Measurements from ENCODE around the gene APH1B. TPM values are rescaled to one million over a fixed set of nuclear protein-coding genes. Genes with fewer than 3 reads are reported as not detected.

The APH1B gene
- total RNA-seq, 1 experiment from 2014 or later: 14.0 TPM

DNA sequence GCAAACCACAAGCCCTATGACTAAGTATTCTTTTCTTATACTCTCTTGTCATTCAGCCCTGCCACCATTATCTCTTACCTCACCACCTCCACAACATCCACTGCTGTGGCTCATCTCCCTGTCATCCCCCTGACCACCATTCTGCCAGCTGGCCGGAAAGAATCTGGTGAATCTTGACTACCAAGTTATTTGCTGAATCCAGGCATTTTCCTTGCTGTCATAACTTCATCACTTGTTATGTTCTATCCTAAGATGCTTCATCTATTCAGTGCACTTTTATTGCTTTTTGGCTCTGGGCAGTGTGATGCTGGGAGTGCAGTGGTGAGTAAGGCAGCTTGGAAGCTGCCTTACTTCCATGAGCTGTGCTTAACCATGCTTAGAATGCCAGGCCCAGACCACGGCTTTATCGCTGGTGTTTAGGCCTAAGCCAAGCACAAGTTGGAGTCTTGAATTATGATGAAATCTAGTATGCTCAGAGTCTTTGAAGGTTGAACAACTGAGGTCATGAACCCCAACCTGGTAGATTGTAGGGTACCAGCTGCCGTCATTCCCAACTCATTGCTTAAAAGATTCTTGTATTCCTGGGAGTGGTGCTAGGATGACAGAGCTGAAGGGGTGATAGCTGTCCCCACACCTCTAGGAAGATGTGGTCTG is 27.0 kb upstream of the APH1B start:
- DNase-seq (ENCODE audit: low read depth, low spot score) (no peak), ATAC-seq (no peak)
- ChIA-PET POLR2A (no interaction called here), CTCF (no interaction called here)
- H3K27ac ChIP-seq (ENCODE audit: low read length): no peak overlapping the region
- no peaks in the 10 kb centered on the region for H3K27me3 ChIP-seq (ENCODE audit: control insufficient read depth, insufficient read depth, low read length)
- no peaks in the 10 kb centered on the region for H3K36me3 ChIP-seq (ENCODE audit: control insufficient read depth, insufficient read depth, low read length)
- in situ Hi-C loops (cut with HindIII; ENCODE audit: low pct_unique_long_range_greater_than_20kb, low sequenced_read_pairs): no loop called here
- H3K4me3 ChIP-seq (ENCODE audit: low read depth in 2 of 2, low read length in 2 of 2): no peak overlapping the region
- H3K9me3 ChIP-seq (ENCODE audit: control insufficient read depth, insufficient read depth, low read depth, low read length): no peaks in the 10 kb centered on the region
- BruUV-seq (replicated peaks): no TSS peak
- intact Hi-C loops (cut with micrococcal nuclease; ENCODE audit: unreplicated experiment): no loop called here
- TF ChIP-seq POLR2AphosphoS5 (IDR thresholded peaks at IDR 0.05; ENCODE audit: low read depth, low read length): no peak
- H3K4me1 ChIP-seq (ENCODE audit: control insufficient read depth, insufficient read depth, low read length): no peaks in the 10 kb centered on the region

DNA sequence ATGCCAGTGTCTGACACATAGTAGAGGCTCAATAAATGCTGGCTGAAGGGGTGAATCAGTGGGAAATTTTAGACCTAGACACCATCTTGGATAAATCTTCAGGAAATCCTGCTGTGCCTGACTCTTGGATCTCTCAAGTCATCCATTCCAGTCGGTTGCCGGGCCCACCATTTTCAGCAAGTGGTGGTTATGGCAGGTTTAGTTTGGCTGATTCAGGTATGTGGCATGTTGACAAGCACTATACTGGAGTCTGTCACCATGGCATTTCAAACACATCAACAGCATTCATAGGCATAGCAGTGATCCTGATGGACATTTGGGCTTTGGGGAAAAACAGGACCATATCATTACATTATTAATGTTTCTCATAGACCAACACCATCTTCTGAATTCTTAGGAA is 25.7 kb upstream of the APH1B start:
- no peaks in the 10 kb centered on the region for H3K9me3 ChIP-seq (ENCODE audit: control insufficient read depth, insufficient read depth, low read depth, low read length)
- H3K27ac ChIP-seq (ENCODE audit: low read length): no peak overlapping the region
- peaks cover 4% of the 10 kb centered on the region; the same call in 1 of the 2 replicates for H3K4me1 ChIP-seq (ENCODE audit: control insufficient read depth, insufficient read depth, low read length)
- no peak overlapping the region for H3K4me3 ChIP-seq (ENCODE audit: low read depth in 2 of 2, low read length in 2 of 2)
- CTCF ChIA-PET: no interaction called here
- no peaks in the 10 kb centered on the region for H3K36me3 ChIP-seq (ENCODE audit: control insufficient read depth, insufficient read depth, low read length)
- in situ Hi-C loops (cut with HindIII; ENCODE audit: low pct_unique_long_range_greater_than_20kb, low sequenced_read_pairs): no loop called here
- H3K27me3 ChIP-seq (ENCODE audit: control insufficient read depth, insufficient read depth, low read length): no peaks in the 10 kb centered on the region
- DNase-seq (ENCODE audit: low read depth, low spot score) (no peak), ATAC-seq (no peak)
- intact Hi-C loops (cut with micrococcal nuclease; ENCODE audit: unreplicated experiment): no loop called here
- BruUV-seq (replicated peaks): no TSS peak
- POLR2A ChIA-PET: no interaction called here
- no peak for TF ChIP-seq POLR2AphosphoS5 (IDR thresholded peaks at IDR 0.05; ENCODE audit: low read depth, low read length)

DNA sequence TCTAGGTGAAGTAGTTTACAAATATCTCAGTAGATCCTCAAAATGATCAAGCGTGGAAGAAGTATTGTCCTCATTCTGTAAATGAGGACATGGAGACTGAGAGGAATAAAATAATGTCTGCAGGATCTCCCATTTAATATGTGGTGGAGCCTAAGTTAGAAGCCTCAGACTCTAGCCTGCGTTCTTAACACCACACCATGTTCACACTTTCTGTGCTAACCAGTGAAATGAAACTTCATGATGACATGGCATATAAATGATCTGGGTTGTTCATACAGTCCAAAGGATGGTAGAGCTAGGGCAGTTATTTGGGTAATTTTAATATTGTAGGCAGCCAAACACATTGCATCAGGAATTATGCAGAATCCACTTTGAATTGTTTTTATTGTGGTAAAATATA is 25.1 kb upstream of the APH1B start:
- no TSS peak for BruUV-seq (replicated peaks)

DNA sequence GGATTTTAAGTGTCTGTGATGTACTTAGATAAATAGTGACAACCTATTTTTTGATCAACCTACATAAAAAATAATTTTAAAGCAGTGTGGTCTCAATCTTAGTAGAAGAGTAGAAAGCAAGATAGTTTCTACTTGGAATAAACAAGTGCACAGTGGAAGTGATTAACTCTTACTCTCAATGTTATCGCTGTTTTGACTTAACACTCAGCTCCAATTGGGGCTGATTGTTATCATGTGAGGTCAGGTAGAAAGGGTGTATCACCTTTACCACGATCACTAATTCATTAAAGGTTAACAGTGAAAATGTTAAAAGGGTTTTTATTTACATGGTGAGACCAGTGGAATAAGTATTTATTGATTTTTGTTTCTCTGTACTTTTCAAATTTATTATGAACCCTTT is 22.4 kb upstream of the APH1B start:
- H3K36me3 ChIP-seq (ENCODE audit: control insufficient read depth, insufficient read depth, low read length): no peaks in the 10 kb centered on the region
- H3K4me3 ChIP-seq (ENCODE audit: low read depth in 2 of 2, low read length in 2 of 2): no peak overlapping the region
- CTCF ChIA-PET: no interaction called here
- H3K9me3 ChIP-seq (ENCODE audit: control insufficient read depth, insufficient read depth, low read depth, low read length): no peaks in the 10 kb centered on the region
- BruUV-seq (replicated peaks): no TSS peak
- DNase-seq (ENCODE audit: low read depth, low spot score): no peak
- in situ Hi-C loops (cut with HindIII; ENCODE audit: low pct_unique_long_range_greater_than_20kb, low sequenced_read_pairs) (no loop called here), intact Hi-C loops (cut with micrococcal nuclease; ENCODE audit: unreplicated experiment) (no loop called here)
- H3K27ac ChIP-seq (ENCODE audit: low read length): no peak overlapping the region
- H3K4me1 ChIP-seq (ENCODE audit: control insufficient read depth, insufficient read depth, low read length): peaks cover 5% of the 10 kb centered on the region; the same call in 1 of the 2 replicates
- no peaks in the 10 kb centered on the region for H3K27me3 ChIP-seq (ENCODE audit: control insufficient read depth, insufficient read depth, low read length)
- ATAC-seq: no peak
- no peak for TF ChIP-seq POLR2AphosphoS5 (IDR thresholded peaks at IDR 0.05; ENCODE audit: low read depth, low read length)
- TF ChIP-seq TCF7L2 (IDR thresholded peaks at IDR 0.05; ENCODE audit: low read depth, low read length): no peak
- TF ChIP-seq, protein P1, sequence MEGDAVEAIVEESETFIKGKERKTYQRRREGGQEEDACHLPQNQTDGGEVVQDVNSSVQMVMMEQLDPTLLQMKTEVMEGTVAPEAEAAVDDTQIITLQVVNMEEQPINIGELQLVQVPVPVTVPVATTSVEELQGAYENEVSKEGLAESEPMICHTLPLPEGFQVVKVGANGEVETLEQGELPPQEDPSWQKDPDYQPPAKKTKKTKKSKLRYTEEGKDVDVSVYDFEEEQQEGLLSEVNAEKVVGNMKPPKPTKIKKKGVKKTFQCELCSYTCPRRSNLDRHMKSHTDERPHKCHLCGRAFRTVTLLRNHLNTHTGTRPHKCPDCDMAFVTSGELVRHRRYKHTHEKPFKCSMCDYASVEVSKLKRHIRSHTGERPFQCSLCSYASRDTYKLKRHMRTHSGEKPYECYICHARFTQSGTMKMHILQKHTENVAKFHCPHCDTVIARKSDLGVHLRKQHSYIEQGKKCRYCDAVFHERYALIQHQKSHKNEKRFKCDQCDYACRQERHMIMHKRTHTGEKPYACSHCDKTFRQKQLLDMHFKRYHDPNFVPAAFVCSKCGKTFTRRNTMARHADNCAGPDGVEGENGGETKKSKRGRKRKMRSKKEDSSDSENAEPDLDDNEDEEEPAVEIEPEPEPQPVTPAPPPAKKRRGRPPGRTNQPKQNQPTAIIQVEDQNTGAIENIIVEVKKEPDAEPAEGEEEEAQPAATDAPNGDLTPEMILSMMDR (IDR thresholded peaks at IDR 0.05): no peak
- no peak for TF ChIP-seq SIN3A (IDR thresholded peaks at IDR 0.05; ENCODE audit: borderline replicate concordance, insufficient read depth, low read depth, low read length)
- TF ChIP-seq, protein P2, sequence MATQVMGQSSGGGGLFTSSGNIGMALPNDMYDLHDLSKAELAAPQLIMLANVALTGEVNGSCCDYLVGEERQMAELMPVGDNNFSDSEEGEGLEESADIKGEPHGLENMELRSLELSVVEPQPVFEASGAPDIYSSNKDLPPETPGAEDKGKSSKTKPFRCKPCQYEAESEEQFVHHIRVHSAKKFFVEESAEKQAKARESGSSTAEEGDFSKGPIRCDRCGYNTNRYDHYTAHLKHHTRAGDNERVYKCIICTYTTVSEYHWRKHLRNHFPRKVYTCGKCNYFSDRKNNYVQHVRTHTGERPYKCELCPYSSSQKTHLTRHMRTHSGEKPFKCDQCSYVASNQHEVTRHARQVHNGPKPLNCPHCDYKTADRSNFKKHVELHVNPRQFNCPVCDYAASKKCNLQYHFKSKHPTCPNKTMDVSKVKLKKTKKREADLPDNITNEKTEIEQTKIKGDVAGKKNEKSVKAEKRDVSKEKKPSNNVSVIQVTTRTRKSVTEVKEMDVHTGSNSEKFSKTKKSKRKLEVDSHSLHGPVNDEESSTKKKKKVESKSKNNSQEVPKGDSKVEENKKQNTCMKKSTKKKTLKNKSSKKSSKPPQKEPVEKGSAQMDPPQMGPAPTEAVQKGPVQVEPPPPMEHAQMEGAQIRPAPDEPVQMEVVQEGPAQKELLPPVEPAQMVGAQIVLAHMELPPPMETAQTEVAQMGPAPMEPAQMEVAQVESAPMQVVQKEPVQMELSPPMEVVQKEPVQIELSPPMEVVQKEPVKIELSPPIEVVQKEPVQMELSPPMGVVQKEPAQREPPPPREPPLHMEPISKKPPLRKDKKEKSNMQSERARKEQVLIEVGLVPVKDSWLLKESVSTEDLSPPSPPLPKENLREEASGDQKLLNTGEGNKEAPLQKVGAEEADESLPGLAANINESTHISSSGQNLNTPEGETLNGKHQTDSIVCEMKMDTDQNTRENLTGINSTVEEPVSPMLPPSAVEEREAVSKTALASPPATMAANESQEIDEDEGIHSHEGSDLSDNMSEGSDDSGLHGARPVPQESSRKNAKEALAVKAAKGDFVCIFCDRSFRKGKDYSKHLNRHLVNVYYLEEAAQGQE (IDR thresholded peaks at IDR 0.05; ENCODE audit: insufficient read depth in 1 of 2, low read depth in 2 of 2, low read length in 1 of 2): no peak
- POLR2A ChIA-PET: no interaction called here

More for the DNA sequence above, 25.1 kb upstream of the APH1B start:
- in situ Hi-C loops (cut with HindIII; ENCODE audit: low pct_unique_long_range_greater_than_20kb, low sequenced_read_pairs) (no loop called here), intact Hi-C loops (cut with micrococcal nuclease; ENCODE audit: unreplicated experiment) (no loop called here)
- ATAC-seq (no peak), DNase-seq (ENCODE audit: low read depth, low spot score) (no peak)
- no peak overlapping the region for H3K4me3 ChIP-seq (ENCODE audit: low read depth in 2 of 2, low read length in 2 of 2)
- H3K9me3 ChIP-seq (ENCODE audit: control insufficient read depth, insufficient read depth, low read depth, low read length): no peaks in the 10 kb centered on the region
- H3K27me3 ChIP-seq (ENCODE audit: control insufficient read depth, insufficient read depth, low read length): no peaks in the 10 kb centered on the region
- POLR2A ChIA-PET: no interaction called here
- CTCF ChIA-PET: no interaction called here
- H3K36me3 ChIP-seq (ENCODE audit: control insufficient read depth, insufficient read depth, low read length): no peaks in the 10 kb centered on the region
- H3K4me1 ChIP-seq (ENCODE audit: control insufficient read depth, insufficient read depth, low read length): peaks cover 5% of the 10 kb centered on the region; the same call in 1 of the 2 replicates
- TF ChIP-seq SIN3A (IDR thresholded peaks at IDR 0.05; ENCODE audit: borderline replicate concordance, insufficient read depth, low read depth, low read length) (no peak), TCF7L2 (IDR thresholded peaks at IDR 0.05; ENCODE audit: low read depth, low read length) (no peak)
- TF ChIP-seq, protein P2 (IDR thresholded peaks at IDR 0.05; ENCODE audit: insufficient read depth in 1 of 2, low read depth in 2 of 2, low read length in 1 of 2): no peak
- no peak overlapping the region for H3K27ac ChIP-seq (ENCODE audit: low read length)

All from Panc1 (cell line).